Measurements from ENCODE around the gene DLGAP1.

- TF ChIP-seq ZFX (IDR thresholded peaks at IDR 0.05) (no peak), FOSL1 (IDR thresholded peaks at IDR 0.05; ENCODE audit: low read depth) (no peak), RAD21 (IDR thresholded peaks at IDR 0.05; ENCODE audit: low read depth) (no peak), EZH2phosphoT487 (IDR thresholded peaks at IDR 0.05; ENCODE audit: borderline replicate concordance) (no peak), POLR2A (IDR thresholded peaks at IDR 0.05; ENCODE audit: borderline replicate concordance, extremely low read depth, insufficient read depth, insufficient read length) (no peak), EZH2 (IDR thresholded peaks at IDR 0.05) (no peak), POLR2AphosphoS5 (IDR thresholded peaks at IDR 0.05; ENCODE audit: low read depth, low read length) (no peak), MAX (IDR thresholded peaks at IDR 0.05) (no peak)
- TF ChIP-seq, protein P1, sequence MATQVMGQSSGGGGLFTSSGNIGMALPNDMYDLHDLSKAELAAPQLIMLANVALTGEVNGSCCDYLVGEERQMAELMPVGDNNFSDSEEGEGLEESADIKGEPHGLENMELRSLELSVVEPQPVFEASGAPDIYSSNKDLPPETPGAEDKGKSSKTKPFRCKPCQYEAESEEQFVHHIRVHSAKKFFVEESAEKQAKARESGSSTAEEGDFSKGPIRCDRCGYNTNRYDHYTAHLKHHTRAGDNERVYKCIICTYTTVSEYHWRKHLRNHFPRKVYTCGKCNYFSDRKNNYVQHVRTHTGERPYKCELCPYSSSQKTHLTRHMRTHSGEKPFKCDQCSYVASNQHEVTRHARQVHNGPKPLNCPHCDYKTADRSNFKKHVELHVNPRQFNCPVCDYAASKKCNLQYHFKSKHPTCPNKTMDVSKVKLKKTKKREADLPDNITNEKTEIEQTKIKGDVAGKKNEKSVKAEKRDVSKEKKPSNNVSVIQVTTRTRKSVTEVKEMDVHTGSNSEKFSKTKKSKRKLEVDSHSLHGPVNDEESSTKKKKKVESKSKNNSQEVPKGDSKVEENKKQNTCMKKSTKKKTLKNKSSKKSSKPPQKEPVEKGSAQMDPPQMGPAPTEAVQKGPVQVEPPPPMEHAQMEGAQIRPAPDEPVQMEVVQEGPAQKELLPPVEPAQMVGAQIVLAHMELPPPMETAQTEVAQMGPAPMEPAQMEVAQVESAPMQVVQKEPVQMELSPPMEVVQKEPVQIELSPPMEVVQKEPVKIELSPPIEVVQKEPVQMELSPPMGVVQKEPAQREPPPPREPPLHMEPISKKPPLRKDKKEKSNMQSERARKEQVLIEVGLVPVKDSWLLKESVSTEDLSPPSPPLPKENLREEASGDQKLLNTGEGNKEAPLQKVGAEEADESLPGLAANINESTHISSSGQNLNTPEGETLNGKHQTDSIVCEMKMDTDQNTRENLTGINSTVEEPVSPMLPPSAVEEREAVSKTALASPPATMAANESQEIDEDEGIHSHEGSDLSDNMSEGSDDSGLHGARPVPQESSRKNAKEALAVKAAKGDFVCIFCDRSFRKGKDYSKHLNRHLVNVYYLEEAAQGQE (IDR thresholded peaks at IDR 0.05; ENCODE audit: low read depth) = no peak
- TF ChIP-seq, protein P2, sequence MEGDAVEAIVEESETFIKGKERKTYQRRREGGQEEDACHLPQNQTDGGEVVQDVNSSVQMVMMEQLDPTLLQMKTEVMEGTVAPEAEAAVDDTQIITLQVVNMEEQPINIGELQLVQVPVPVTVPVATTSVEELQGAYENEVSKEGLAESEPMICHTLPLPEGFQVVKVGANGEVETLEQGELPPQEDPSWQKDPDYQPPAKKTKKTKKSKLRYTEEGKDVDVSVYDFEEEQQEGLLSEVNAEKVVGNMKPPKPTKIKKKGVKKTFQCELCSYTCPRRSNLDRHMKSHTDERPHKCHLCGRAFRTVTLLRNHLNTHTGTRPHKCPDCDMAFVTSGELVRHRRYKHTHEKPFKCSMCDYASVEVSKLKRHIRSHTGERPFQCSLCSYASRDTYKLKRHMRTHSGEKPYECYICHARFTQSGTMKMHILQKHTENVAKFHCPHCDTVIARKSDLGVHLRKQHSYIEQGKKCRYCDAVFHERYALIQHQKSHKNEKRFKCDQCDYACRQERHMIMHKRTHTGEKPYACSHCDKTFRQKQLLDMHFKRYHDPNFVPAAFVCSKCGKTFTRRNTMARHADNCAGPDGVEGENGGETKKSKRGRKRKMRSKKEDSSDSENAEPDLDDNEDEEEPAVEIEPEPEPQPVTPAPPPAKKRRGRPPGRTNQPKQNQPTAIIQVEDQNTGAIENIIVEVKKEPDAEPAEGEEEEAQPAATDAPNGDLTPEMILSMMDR (IDR thresholded peaks at IDR 0.05 in 2 of 3, conservative IDR thresholded peaks at IDR 0.05 in 1 of 3; ENCODE audit: borderline replicate concordance in 1 of 3, insufficient read depth in 1 of 3, low read depth in 2 of 3, low read length in 2 of 3) = no peak
Measured at GRCh38 chr18:3935305-3935704, 519.8 kb downstream of the DLGAP1 start.

All from HCT116 (cell line).